Effector CD8-positive, alpha-beta T cell (primary cell): ENCODE measurements around the gene CCK.
"Not testable (repeated sequence)": the region's sequence is repeated elsewhere in the genome, so short reads cannot be mapped to it uniquely, and the experiment has no call there.

Experiments
- DNase-seq: peaks from one replicate; lab custom pipeline; 2025; lab: John Stamatoyannopoulos, UW
- total RNA-seq, 4 experiments: gene quantifications; one replicate each; lab custom pipeline; 2026; lab: John Stamatoyannopoulos, UW

CCK gene
- total RNA-seq = 0 reads per million in 4 experiments

DNA sequence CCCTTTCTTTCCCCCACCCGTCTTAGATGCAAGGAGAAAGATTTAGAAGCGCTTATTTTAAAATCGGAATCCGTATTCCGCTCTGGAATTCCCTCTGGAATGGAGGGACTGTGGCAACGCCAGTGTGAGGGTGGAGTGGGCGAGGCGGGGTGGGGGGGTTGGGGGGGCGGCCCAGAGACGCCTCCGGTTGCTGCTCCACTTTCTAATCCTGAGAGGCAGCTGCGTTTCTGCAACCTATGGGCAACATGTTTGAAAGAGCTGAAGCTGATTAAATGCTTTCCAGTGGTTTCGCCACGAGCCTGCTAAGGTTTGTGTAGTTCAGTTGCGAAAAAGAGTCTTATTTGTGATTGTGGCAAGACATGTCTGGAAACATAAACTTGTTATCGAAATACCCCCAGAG is at the start of gene CCK:
Gene CCK, minus strand, starts transcription at position 101 of the 400 bp plus-strand sequence. CDS start 2,555 bp downstream, outside the sequence.
- DNase-seq = no peak

- DNase-seq = no peak
Measured at GRCh38 chr3:42314411-42314810, 48.4 kb upstream of the CCK start.

GRCh38 chr3:42308651-42309050 is 42.7 kb upstream of the CCK start:
- DNase-seq = no peak

GRCh38 chr3:42306499-42306898 is 40.5 kb upstream of the CCK start:
- no peak for DNase-seq

DNA sequence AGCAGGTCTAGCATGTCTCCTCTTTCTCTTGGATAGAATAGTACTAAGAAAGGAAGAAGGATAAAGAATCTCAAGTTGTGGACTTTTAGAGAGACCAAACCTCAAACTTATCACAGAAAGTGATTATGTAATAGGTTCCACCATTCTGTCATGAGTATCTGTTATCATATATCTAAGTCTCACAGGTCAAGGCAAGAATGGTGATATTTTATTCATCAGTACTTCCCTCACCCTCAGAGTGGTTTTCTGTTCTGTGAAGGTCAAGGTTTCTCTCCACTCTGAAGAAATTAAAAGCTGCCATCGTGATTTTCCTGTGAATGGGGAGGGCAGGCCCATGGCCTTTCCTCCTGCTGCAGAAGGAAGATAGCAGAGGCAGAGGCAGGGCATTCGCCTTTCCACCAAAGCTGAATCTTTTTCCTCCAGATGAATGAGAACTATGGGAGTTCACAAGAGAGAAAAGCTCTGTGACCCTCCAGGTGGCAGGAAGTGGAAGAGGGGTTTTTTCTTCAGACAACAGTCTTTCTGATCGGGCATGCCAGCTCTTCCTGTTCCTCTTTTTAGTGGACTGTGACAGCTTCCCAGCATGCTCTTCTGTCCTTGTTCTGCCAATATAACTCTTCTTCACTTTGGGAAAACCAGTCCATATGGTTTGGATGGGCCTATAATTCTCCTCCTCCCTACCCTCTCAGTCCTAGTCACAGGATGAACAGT is 37.1 kb upstream of the CCK start:
- DNase-seq = no peak

GRCh38 chr3:42301446-42302175 is 35.6 kb upstream of the CCK start:
- DNase-seq = no peak

- no peak for DNase-seq
Measured at GRCh38 chr3:42300778-42301177, 34.8 kb upstream of the CCK start.

GRCh38 chr3:42300013-42300412 is 34.0 kb upstream of the CCK start:
- DNase-seq = no peak

DNA sequence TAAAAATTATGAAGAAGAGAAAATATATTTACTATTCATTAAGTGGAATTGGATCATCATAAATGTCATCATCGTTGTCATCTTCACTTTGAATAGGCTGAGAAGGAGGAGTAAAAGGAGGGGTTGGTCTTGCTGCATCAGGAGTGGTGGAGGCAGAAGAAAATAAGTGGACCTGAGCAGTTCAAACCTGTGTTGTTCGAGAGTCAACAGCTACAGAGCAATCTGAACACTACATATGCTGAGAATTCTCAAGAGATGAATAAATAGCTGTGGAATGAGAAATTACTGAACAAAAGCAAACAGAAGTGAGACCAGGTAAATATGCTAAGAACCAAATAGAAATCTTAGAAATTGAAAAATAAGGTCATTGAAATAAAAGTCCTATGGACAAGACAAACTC is 32.3 kb upstream of the CCK start:
- no peak for DNase-seq

GRCh38 chr3:42292009-42292408 is 26.0 kb upstream of the CCK start:
- no peak for DNase-seq

DNA sequence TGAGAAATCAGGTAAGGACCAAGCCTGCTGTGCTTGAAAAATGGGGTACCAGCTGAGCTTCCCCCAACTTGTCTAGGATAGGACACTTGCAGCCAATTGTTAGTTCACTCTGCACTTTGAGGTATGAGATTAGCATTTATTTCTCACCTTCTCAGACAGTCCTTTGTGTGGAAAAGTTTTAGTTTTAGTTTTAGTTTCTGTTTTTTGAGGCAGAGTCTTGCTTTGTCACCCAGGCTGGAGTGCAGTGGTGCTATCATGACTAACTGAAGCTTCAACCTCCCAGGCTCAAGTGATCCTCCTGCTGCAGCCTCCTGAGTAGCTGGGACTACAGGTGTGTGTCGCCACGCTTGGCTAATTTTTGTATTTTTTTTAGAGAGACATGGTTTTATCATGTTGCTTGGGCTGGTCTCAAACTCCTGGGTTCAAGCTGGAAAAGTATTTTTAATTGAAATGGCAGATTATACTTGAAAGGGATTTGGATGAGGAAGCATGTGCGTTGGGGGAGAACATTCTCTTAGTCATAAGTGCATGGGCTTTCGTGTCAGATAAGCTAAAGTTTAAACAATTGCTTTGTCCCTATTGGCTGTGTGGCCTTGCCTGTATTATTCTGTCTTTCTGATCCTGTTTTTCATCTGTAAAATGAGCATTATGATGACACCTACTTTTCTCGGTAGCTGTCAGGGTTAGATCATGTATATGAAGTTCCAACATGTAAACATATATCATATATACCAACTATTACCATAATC is 25.2 kb upstream of the CCK start:
- no peak for DNase-seq

GRCh38 chr3:42289026-42289425 is 23.0 kb upstream of the CCK start:
- DNase-seq = no peak

DNA sequence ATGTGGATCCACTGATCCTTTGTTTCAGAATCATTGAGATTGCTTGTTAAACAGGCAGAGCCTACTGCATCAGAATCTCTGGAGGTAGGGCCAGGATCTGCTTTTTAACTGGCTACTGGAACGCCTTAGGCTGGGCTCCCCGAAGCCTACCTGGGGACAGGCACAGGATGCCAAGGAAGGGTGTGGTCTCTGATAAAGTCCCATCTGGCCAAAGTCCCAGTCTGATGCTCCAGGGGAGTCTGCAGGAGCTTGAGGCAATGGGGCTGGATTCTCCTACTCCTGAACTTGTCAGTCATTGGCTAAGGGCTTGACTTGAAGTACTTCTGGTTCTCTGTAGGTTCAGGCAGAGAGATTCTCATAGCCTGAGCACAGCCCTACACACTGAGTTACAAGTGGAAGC is 22.4 kb upstream of the CCK start:
- DNase-seq = no peak

DNA sequence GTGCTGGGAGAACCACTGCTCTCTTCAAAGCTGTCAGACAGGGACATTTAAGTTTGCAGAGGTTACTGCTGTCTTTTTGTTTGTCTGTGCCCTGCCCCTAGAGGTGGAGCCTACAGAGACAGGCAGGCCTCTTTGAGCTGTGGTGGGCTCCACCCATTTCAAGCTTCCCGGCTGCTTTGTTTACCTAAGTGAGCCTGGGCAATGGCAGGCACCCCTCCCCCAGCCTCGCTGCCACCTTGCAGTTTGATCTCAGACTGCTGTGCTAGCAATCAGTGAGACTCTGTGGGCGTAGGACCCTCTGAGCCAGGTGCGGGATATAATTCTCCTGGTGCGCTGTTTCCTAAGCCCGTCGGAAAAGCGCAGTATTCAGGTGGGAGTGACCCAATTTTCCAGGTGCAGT is 21.4 kb upstream of the CCK start:
- DNase-seq = not testable (repeated sequence)

DNA sequence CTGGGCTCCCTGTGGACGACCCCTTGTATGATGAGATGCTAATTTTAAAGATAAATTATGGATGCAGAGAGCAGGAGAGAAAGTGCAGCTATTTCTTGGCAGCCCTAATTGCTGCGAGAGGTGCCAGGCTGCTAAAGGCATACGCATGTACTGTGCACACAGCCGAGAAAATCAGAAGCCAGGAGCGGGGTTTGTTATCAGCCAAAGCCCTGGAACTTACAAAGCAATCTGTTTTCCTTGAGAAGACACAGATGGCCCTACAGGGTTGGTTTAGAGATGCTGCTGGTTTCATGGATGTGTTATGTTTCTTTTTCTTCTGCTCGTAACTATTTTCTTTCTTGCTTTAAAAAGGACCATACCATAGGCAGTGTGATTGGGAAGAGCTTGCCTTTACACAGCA is 11.7 kb upstream of the CCK start:
- no peak for DNase-seq

GRCh38 chr3:42276141-42277132 is 10.5 kb upstream of the CCK start:
- DNase-seq = no peak

- no peak for DNase-seq
Measured at GRCh38 chr3:42275217-42275616, 9.2 kb upstream of the CCK start.

GRCh38 chr3:42274266-42274665 is 8.3 kb upstream of the CCK start:
- no peak for DNase-seq

GRCh38 chr3:42273361-42273760 is 7.4 kb upstream of the CCK start:
- no peak for DNase-seq

GRCh38 chr3:42271786-42272185 is 5.8 kb upstream of the CCK start:
- DNase-seq = no peak

DNA sequence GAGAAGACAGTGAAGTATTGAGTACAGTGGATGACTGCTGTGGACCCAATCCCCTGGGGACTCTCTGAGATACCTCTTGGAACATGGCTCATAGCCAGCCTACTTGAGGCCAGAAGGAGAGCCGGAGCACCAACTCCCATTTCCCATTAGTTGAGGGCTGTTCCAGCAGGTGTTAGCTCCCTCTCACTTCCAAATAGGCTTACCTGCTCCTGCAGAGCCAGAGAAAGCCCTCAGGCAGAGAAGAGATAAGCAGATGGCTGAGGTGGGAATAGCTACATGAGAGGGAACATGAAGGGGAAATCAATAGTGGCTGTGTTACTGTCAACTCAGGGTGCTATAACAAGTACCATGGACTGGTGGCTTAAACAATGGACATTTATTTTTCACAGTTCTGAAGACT is 4.6 kb upstream of the CCK start:
- DNase-seq = no peak

- DNase-seq = no peak
Measured at GRCh38 chr3:42269647-42270046, 3.7 kb upstream of the CCK start.
